Gastrocnemius medialis (tissue), 4 donors: ENCODE data around the gene ENTPD8. TPM values are rescaled to one million over a fixed set of nuclear protein-coding genes. Genes with fewer than 3 reads are reported as not detected.

Experiments
- ATAC-seq, 2 donors: fragments of 150-250 bp; one replicate each; pipeline ENCODE4 v1.9.1; 2016
- DNase-seq, 2 donors: peaks; one replicate each; pipeline ENCODE4 v3.0.0-alpha.2; 2019
- H3K27ac ChIP-seq, 4 donors: fragments of 200-600 bp; sonication (generic); 1 replicate in 1 of 4; 2 replicates in 3 of 4; pipeline ENCODE4 v1.5.1; 2016 to 2018; ENCODE audit warnings: mild to moderate bottlenecking in 2 of 4, moderate library complexity in 1 of 4
- H3K27me3 ChIP-seq, 3 donors: fragments of 200-600 bp; sonication (generic) in 2 of 3; 1 replicate in 1 of 3; 2 replicates in 2 of 3; pipeline versions ENCODE4 v1.5.1 to v1.6.0; 2016 to 2019; ENCODE audit warnings: mild to moderate bottlenecking in 1 of 3, moderate library complexity in 1 of 3
- H3K36me3 ChIP-seq, 2 donors: fragments of 200-600 bp; sonication (generic) in 1 of 2; one replicate each; pipeline ENCODE4 v1.5.1; 2017 to 2018
- H3K4me1 ChIP-seq, 2 donors: fragments of 200-600 bp; sonication (generic) in 1 of 2; one replicate each; pipeline ENCODE4 v1.5.1; 2016 to 2017; ENCODE audit warnings: mild to moderate bottlenecking in 2 of 2
- H3K4me3 ChIP-seq, 4 donors: fragments of 200-600 bp; sonication (generic) in 3 of 4; 1 replicate in 1 of 4; 2 replicates in 3 of 4; pipeline ENCODE4 v1.5.1; 2016 to 2019; ENCODE audit warnings: mild to moderate bottlenecking in 2 of 4
- H3K9me3 ChIP-seq, 3 donors: fragments of 200-600 bp; sonication (generic) in 2 of 3; 1 replicate in 1 of 3; 2 replicates in 2 of 3; pipeline ENCODE4 v1.5.1; 2016 to 2019
- POLR2A ChIP-seq, 2 donors: fragments of 450-650 bp; IDR thresholded peaks; one replicate each; pipeline ENCODE4 v1.6.1; 2017; ENCODE audit warnings: antibody characterized with exemption in 2 of 2, mild to moderate bottlenecking in 2 of 2, moderate library complexity in 2 of 2
- in situ Hi-C, 4 donors: fragments of 200-750 bp; cut with MboI; loops; one replicate each; pipeline versions ENCODE4 v1.15.0 to v1.8.0; 2017; ENCODE audit warnings: low sequenced_read_pairs in 4 of 4
- intact Hi-C: fragments of 100-400 bp; cut with DNase I; formaldehyde crosslinking; loops from one replicate; pipeline ENCODE4 v1.15.1; 2023; ENCODE audit warnings: low total_unique reads
- total RNA-seq, 4 donors: library from RNA; depleted of rRNA; stranded (reverse); fragments of >200 nt; gene quantifications; one replicate each; pipeline versions ENCODE4 v1.1.0 to v1.2.3, GENCODE V29; 2016
- TF ChIP-seq, protein P1 (sequence below), 5 experiments: fragments of 450-650 bp in 3 of 5; fragments of 200-600 bp in 2 of 5; sonication (generic) in 2 of 5; IDR thresholded peaks in 4 of 5; conservative IDR thresholded peaks in 1 of 5; 1 replicate in 4 of 5; 2 replicates in 1 of 5; pipeline ENCODE4 v1.5.1; 2016 to 2019; ENCODE audit warnings: antibody characterized with exemption in 5 of 5, mild to moderate bottlenecking in 3 of 5, moderate library complexity in 3 of 5

The ENTPD8 gene
- total RNA-seq, 4 donors from 2014 or later, result 0.23 TPM; not detected in 3

DNA sequence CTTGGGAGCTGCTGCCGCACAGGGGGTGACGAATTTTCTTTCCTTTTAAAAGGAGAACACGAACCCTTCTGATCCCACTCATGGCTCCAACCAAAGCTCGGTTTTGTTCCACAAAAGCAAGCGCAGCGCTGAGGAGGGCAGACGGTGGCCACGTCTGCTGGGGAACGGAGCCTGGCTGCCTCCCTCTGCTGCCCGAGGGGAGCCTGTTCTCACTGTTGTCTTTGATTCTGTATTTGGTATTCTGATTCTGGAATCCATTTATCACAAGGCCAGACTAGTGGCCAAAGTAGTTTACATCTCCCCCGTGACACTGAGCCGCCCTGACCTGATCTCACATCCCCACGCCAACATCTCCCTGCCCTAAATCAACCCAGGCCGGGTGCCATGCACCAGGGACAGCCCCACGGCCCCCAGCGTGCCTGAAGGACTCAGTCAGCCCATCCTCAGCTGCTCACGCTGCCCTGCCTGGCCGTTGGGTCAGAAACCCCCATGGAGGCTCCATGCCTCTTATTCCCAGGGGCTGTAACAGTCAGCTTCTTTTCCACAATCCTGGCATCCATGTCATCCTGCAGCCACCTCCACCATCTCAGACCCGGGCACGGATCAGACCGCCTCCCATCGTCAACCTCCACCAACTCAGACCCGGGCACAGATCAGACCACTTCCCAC, 24.7 kb upstream of the ENTPD8 start:
- intact Hi-C loops, result no loop called here
- no peak for DNase-seq
- no peak overlapping the region for H3K27ac ChIP-seq
- no peaks in the 10 kb centered on the region for H3K27me3 ChIP-seq
- ATAC-seq, result no peak
- peaks cover 0 to 11% of the 10 kb centered on the region in 2 donors for H3K36me3 ChIP-seq
- no peak for TF ChIP-seq POLR2A (IDR thresholded peaks at IDR 0.05)
- TF ChIP-seq, protein P1, sequence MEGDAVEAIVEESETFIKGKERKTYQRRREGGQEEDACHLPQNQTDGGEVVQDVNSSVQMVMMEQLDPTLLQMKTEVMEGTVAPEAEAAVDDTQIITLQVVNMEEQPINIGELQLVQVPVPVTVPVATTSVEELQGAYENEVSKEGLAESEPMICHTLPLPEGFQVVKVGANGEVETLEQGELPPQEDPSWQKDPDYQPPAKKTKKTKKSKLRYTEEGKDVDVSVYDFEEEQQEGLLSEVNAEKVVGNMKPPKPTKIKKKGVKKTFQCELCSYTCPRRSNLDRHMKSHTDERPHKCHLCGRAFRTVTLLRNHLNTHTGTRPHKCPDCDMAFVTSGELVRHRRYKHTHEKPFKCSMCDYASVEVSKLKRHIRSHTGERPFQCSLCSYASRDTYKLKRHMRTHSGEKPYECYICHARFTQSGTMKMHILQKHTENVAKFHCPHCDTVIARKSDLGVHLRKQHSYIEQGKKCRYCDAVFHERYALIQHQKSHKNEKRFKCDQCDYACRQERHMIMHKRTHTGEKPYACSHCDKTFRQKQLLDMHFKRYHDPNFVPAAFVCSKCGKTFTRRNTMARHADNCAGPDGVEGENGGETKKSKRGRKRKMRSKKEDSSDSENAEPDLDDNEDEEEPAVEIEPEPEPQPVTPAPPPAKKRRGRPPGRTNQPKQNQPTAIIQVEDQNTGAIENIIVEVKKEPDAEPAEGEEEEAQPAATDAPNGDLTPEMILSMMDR (IDR thresholded peaks at IDR 0.05 in 4 of 5, conservative IDR thresholded peaks at IDR 0.05 in 1 of 5), result no peak
- in situ Hi-C loops, result no loop called here
- H3K9me3 ChIP-seq, result no peaks in the 10 kb centered on the region
- no peaks in the 10 kb centered on the region for H3K4me1 ChIP-seq
- no peak overlapping the region for H3K4me3 ChIP-seq

DNA sequence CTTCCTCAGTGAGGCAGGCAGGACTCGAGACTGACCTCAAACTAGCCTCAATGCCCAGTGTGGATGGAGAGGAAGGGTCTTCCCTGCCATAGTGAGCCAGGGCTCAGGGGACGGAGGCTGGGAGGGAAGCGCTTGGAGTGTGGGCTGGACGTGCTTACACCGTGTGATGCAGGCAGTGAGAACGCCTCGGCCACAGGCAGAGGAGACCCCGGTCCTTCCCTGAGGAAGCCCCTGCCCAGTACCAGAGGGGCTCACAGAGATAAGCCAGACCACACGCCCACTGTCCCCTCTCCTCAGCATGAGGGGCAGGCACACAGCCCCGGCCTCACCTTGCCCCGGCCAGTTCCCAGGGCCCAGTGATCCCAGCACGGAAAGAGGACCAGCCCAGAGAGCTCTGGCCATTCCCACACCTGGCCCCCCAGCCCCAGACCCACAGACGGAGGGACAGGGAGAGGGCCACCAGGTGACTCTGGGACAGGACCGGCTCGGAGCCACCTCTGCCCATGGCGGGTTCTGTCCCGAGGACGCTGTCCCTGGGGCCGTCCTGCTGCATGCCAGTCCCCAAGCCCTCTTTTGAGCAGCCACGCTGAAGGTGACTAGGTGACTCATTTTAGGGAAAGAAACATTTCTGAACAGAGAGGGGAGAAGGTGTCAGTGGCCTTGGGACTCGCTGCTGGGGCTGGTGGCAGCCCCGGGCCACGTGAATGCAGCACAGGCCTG, 24.0 kb upstream of the ENTPD8 start:
- no peaks in the 10 kb centered on the region for H3K27me3 ChIP-seq
- DNase-seq (peak in 1 of 2 donors; percentile 9), ATAC-seq (no peak)
- no peak overlapping the region for H3K4me3 ChIP-seq
- no peak for TF ChIP-seq POLR2A (IDR thresholded peaks at IDR 0.05)
- H3K36me3 ChIP-seq, result peaks cover 0 to 11% of the 10 kb centered on the region in 2 donors
- intact Hi-C loops, result no loop called here
- H3K9me3 ChIP-seq, result no peaks in the 10 kb centered on the region
- no peaks in the 10 kb centered on the region for H3K4me1 ChIP-seq
- in situ Hi-C loops, result no loop called here
- no peak overlapping the region for H3K27ac ChIP-seq

DNA sequence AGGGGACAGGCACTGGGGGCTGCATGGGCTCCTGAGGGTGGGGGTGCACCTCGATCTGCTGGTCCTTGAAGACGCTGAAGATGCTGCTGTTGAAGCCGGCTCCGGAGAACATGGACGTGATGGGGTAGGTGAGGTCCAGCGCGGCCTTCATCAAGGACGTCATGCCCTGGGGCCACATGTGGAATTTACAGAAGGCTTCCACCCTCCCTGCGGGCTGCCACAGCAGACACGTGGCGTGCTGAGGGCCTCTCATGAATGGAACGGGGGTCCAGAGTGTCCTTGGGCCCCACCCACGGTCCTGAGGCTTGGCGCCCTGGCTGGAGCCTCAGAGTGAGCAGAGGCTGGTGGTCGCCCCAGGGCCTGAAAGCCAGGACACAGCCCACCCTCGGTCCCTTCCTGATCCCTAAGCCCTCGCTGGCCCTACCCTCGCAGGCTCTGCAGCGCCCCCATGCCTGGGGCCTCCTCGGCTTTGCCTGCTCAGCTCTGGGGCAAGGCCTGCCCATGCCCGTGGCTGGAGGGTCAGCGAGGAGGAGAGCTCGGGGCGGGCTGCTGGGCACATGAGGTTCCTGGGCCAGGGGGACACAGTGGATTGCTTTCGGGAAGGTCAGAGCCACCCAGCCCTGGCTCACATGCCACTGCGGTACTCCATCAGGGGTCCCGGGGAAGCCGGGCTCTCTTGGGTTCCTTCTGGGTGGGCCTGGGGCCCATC, 23.3 kb upstream of the ENTPD8 start:
- Histone ChIP-seq H3K27ac (no peak overlapping the region), H3K4me3 (no peak overlapping the region), H3K9me3 (no peaks in the 10 kb centered on the region), H3K4me1 (peaks cover 5 to 6% of the 10 kb centered on the region in 2 donors), H3K36me3 (peaks cover 0 to 11% of the 10 kb centered on the region in 2 donors), H3K27me3 (no peaks in the 10 kb centered on the region)
- ATAC-seq (no peak), DNase-seq (peak in 1 of 2 donors; percentile 10)
- no peak for TF ChIP-seq POLR2A (IDR thresholded peaks at IDR 0.05)
- TF ChIP-seq, protein P1 (IDR thresholded peaks at IDR 0.05 in 4 of 5, conservative IDR thresholded peaks at IDR 0.05 in 1 of 5), result no peak
- intact Hi-C loops, result no loop called here
- in situ Hi-C loops, result no loop called here

DNA sequence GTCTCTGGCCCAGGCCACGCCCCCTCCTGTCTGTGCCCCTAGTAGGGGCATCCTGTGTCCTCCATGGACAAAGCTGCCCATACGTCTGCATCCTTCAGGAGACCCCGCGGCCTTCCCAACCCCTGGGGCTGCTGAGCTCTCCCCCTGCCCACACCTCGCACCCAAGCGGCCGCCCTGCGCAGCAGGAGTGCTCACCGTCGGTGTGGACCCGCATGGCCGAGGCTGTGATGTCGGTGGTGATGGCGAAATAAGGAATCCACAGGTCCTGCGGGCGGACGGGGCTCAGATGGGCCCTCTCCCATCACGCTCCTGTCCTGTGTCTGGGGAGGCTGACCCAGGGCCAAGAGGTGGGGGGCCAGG, 22.8 kb upstream of the ENTPD8 start:
- H3K27me3 ChIP-seq, result no peaks in the 10 kb centered on the region
- intact Hi-C loops (no loop called here), in situ Hi-C loops (no loop called here)
- no peak for DNase-seq
- no peak overlapping the region for H3K4me3 ChIP-seq
- no peaks in the 10 kb centered on the region for H3K9me3 ChIP-seq
- TF ChIP-seq, protein P1 (IDR thresholded peaks at IDR 0.05 in 4 of 5, conservative IDR thresholded peaks at IDR 0.05 in 1 of 5), result no peak
- TF ChIP-seq POLR2A (IDR thresholded peaks at IDR 0.05), result no peak
- H3K4me1 ChIP-seq, result peaks cover 6% of the 10 kb centered on the region in 2 donors
- peaks cover 0 to 11% of the 10 kb centered on the region in 2 donors for H3K36me3 ChIP-seq
- no peak overlapping the region for H3K27ac ChIP-seq
- ATAC-seq, result no peak
